Measurements from ENCODE around the gene AAMDC. TPM values are rescaled to one million over a fixed set of nuclear protein-coding genes. Genes with fewer than 3 reads are reported as not detected.

Gene AAMDC
- total and polyA plus RNA-seq, 10 of the 15 experiments (the other 5 are each of a cell fraction or from before 2014, with no cell fraction given), result 3.7 to 38.3 (median 11.2) TPM

- no peak for TF ChIP-seq ZBTB4 (CRISPR knock-in tag; IDR thresholded peaks at IDR 0.05)
- TF ChIP-seq USF2 (IDR thresholded peaks at IDR 0.05; ENCODE audit: borderline replicate concordance, low read depth, low read length), result no peak
- TF ChIP-seq SUZ12 (IDR thresholded peaks at IDR 0.05; ENCODE audit: unreplicated experiment), result no peak
- TF ChIP-seq ATF3 (IDR thresholded peaks at IDR 0.05; ENCODE audit: borderline replicate concordance, extremely low read depth, low read depth, low read length), result no peak
- peak; percentile 12; the same call in 1 of the 2 replicates for TF ChIP-seq EED (IDR thresholded peaks at IDR 0.05; ENCODE audit: low read depth)
- TF ChIP-seq IRF5 (IDR thresholded peaks at IDR 0.05; ENCODE audit: borderline replicate concordance), result no peak
- TF ChIP-seq TAF1 (IDR thresholded peaks at IDR 0.05; ENCODE audit: borderline replicate concordance, low read depth, low read length), result peak; percentile 93; the same call in 1 of the 2 replicates
- no peak for TF ChIP-seq DPF2 (IDR thresholded peaks at IDR 0.05)
- TF ChIP-seq NR2F1 (conservative IDR thresholded peaks at IDR 0.05), result no peak
- peak; percentile 18; the same call in 1 of the 2 replicates for TF ChIP-seq SREBF1 (IDR thresholded peaks at IDR 0.05; ENCODE audit: low read length)
- 0 out of 2 replicates have a peak, but pooled peaks have one; percentile 30 for TF ChIP-seq IRF4 (IDR thresholded peaks at IDR 0.05; ENCODE audit: low read depth, low read length)
- peak; percentile 49; the same call in 1 of the 2 replicates for TF ChIP-seq RCOR1 (conservative IDR thresholded peaks at IDR 0.05; ENCODE audit: low read depth, low read length)
- peak; percentile 29; the same call in 1 of the 2 replicates for TF ChIP-seq RAD51 (IDR thresholded peaks at IDR 0.05)
- no peak for TF ChIP-seq NR2C2 (IDR thresholded peaks at IDR 0.05; ENCODE audit: borderline replicate concordance, control insufficient read depth, insufficient read length, low read depth)
- no peak for TF ChIP-seq RBBP5 (conservative IDR thresholded peaks at IDR 0.05)
- TF ChIP-seq BACH1 (IDR thresholded peaks at IDR 0.05; ENCODE audit: borderline replicate concordance), result no peak
- TF ChIP-seq CHD1 (IDR thresholded peaks at IDR 0.05; ENCODE audit: low read depth, low read length), result no peak
- no peak; the same call in 1 of the 2 replicates for TF ChIP-seq CBFB (IDR thresholded peaks at IDR 0.05; ENCODE audit: low read depth)
- peak; percentile 90 for TF ChIP-seq SKIL (IDR thresholded peaks at IDR 0.05; ENCODE audit: low read depth, poor library complexity, severe bottlenecking)
- TF ChIP-seq HDAC6 (IDR thresholded peaks at IDR 0.05; ENCODE audit: unreplicated experiment), result no peak
- peak; percentile 55 for TF ChIP-seq RAD21 (IDR thresholded peaks at IDR 0.05; ENCODE audit: insufficient read depth, low read depth, low read length)
- TF ChIP-seq ZSCAN29 (IDR thresholded peaks at IDR 0.05), result no peak
These were observed at the start of gene AAMDC, which contains the start of gene RSF1 (continued) for GRCh38 chr11:77820565-77821348.
